PC-9 (cell line): ENCODE data around the gene LRP1B.

Experiments
- EZH2 ChIP-seq: fragments of 200-600 bp; sonication (generic); IDR thresholded peaks from 2 replicates; pipeline ENCODE4 v1.8.0; 2017; ENCODE audit warnings: antibody characterized with exemption, low read depth
- TF ChIP-seq, protein P1 (sequence below): fragments of 200-600 bp; sonication (generic); conservative IDR thresholded peaks from 2 replicates; pipeline ENCODE4 v1.6.1; 2017; ENCODE audit warnings: mixed run types, antibody characterized with exemption, mild to moderate bottlenecking, moderate library complexity

DNA sequence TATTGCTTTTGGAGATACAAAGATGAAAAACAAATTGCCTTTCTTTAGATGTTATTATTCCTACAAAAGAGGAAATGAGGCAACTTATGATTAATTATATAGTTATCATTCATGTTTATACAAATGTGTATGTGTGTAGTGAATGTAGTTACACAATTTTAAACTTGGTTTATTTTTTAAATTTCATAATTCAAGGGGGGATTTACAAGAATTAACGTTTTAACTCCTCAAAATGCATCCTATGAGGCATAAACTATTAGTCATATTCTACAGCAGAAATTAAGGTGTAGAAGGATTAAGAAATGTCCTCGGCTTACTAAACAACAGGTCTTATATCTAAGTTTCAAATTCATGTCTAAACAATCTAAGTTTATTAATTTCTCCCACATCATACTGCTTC is 1545.8 kb downstream of the LRP1B start:
- TF ChIP-seq, protein P1, sequence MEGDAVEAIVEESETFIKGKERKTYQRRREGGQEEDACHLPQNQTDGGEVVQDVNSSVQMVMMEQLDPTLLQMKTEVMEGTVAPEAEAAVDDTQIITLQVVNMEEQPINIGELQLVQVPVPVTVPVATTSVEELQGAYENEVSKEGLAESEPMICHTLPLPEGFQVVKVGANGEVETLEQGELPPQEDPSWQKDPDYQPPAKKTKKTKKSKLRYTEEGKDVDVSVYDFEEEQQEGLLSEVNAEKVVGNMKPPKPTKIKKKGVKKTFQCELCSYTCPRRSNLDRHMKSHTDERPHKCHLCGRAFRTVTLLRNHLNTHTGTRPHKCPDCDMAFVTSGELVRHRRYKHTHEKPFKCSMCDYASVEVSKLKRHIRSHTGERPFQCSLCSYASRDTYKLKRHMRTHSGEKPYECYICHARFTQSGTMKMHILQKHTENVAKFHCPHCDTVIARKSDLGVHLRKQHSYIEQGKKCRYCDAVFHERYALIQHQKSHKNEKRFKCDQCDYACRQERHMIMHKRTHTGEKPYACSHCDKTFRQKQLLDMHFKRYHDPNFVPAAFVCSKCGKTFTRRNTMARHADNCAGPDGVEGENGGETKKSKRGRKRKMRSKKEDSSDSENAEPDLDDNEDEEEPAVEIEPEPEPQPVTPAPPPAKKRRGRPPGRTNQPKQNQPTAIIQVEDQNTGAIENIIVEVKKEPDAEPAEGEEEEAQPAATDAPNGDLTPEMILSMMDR, result no peak
- no peak for TF ChIP-seq EZH2
